Activated CD8-positive, alpha-beta memory T cell treated with anti-CD3 and anti-CD28 coated beads, Interleukin-2, amount 50 U/mL, for 24 hours (primary cell): ENCODE results near the gene TMPRSS12.
"Not testable (repeated sequence)": the region's sequence is repeated elsewhere in the genome, so short reads cannot be mapped to it uniquely, and the experiment has no call there.

Source experiments
- DNase-seq: peaks from one replicate; pipeline ENCODE4 v3.0.0-alpha.2; 2020; ENCODE audit errors: extremely low read depth

TMPRSS12 gene, protein sequence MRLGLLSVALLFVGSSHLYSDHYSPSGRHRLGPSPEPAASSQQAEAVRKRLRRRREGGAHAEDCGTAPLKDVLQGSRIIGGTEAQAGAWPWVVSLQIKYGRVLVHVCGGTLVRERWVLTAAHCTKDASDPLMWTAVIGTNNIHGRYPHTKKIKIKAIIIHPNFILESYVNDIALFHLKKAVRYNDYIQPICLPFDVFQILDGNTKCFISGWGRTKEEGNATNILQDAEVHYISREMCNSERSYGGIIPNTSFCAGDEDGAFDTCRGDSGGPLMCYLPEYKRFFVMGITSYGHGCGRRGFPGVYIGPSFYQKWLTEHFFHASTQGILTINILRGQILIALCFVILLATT

DNA sequence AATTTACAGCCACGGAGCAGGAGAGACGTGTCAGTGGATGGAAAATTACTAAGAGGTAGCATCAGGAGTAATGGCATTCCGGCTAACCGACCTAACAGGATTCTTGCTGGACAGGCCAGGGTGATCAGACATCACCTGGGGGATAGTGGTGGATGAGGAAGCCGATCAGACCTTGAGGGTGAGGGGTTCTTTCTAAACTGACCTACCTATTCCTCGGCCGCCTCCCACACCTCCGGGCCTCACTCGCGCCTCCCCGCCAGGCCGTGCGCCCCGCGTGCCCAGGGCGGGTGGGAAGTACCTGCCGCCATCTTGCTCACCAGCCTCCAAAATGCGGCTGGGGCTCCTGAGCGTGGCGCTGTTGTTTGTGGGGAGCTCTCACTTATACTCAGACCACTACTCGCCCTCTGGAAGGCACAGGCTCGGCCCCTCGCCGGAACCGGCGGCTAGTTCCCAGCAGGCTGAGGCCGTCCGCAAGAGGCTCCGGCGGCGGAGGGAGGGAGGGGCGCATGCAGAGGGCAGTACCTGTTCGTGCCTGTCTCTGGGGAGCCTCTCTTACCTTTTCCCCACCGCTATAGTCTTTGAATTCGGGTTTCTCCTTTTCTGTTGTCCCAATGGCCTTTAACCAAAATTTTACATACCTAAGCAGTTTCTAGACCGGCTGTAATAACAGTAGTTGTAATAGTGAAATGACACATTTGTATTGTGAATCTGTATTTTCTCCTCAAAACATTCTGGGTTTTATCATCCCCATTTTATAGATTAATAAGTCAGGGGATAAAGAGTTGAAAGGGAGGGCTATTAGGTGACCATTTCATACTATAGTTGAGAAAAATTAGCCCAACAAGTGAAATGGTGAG, at the start of gene TMPRSS12:
Gene TMPRSS12, plus strand, starts transcription at position 290 of the 857 bp plus-strand sequence. Its CDS starts 39 bp downstream, at position 329.
- DNase-seq, result no peak

DNA sequence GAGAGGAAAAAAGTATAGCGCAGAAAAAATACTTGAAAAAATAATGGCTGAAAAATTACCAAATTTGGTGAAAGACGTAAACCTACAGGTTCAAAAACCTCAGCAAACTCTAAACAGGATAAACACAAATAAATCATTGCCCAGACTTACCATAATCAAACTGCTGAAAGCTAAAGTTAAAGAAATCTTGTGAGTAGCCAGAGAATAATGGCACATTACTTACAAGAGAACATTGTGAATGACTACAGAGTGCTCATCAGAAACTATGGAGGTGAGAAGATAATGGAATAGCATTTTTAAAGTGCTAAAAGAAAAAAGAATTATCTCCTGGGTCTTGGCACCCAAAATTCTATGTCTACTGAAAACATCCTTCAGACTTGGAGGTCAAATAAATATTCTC, 42.8 kb upstream of the TMPRSS12 start:
- no peak for DNase-seq

DNA sequence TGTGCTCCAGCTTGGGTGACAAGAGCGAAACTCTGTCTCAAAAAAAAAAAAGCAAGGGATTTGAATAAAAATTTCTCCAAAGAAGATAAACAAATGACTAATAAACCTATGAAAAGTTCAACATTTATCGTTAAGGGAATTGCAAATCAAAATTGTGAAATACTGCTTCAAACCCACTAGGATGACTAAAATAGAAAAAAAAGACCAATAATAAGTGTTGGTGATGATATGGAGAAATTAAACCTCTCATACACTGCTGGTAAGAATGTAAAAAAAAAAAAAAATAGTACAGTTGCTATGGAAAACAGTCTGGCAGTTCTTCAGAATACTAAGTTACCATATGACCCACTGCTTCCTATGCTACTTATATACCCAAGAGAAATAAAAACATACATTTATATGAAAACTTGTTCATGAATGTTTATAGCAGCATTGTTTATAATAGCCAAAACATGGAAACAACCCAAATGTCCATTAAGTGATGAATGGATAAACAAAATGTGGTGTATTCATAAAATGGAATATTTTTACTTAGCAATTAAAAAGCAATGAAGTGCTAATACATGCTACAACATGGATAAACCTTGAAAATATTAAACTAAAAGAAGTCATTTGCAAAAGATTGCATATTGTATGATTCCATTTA, 39.4 kb upstream of the TMPRSS12 start:
- no peak for DNase-seq

DNA sequence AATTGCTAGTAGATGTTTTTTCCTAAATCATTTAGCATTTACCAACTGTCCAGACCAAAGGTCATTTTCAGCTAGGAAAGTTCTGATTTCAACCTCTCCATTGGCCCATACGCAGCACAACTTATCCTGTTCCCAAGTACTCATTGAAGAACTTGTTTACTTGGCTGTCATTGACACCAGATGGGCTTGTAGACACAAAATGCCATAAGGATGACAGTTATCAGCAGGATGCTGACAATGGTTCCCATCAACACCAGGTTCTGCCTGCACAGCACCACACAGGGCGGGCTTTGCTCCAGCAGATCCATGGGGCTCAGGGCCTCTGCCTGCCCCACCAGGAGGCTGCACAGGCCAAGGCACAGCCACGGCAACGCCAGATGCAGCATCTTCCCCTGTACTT, 36.5 kb upstream of the TMPRSS12 start:
- DNase-seq, result no peak

DNA sequence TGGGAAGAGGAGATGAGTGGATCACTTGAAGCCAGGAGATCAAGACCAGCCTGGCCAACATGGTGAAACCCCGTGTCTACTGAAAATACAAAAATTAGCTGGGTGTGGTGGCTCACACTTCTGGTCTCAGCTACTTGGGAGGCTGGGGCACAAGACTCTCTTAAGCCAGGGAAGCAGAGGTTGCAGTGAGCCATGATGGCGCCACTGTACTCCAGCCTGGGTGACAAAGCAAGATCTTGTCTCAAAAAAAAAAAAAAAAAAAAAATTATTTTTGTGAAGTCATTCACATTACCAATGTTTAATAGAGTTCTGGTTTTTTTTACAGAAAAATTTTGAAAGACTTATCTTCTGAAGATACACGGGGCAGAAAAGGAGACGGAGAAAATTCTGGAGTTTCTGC, 33.6 kb upstream of the TMPRSS12 start:
- DNase-seq, result not testable (repeated sequence)

DNA sequence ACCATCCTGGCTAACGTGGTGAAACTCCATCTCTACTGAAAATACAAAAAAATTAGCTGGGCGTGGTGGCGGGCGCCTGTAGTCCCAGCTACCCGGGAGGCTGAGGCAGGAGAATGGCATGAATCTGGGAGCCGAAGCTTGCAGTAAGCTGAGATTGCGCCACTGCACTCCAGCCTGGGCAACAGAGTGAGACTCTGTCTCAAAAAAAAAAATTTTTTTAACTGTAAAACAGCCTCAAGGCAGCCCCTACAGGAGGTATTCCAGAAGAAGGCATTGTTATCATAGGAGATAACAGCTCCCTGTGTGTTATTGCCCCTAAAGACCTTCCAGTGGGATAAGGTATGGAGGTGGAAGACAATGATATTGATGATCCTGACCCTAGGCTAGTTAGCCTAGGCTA, 27.8 kb upstream of the TMPRSS12 start:
- DNase-seq, result not testable (repeated sequence)

DNA sequence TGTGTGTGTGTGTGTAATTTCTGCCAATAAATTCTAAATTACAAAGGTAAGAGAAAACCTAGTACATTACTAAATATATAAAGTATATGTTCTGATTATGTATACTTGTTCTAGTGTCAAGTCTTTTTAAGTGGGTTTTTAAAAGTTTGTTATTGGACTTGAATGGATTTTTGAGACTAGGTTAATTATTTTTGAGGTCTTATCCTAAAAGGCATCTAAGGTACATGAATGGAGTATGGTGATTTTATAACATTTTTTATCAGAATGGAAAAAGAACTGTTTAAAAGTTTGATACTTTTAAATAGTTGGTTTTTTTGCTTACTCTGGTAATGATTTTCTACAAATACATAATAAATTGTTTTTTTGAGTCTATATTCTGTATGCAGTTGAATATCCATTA, 22.5 kb upstream of the TMPRSS12 start:
- no peak for DNase-seq

DNA sequence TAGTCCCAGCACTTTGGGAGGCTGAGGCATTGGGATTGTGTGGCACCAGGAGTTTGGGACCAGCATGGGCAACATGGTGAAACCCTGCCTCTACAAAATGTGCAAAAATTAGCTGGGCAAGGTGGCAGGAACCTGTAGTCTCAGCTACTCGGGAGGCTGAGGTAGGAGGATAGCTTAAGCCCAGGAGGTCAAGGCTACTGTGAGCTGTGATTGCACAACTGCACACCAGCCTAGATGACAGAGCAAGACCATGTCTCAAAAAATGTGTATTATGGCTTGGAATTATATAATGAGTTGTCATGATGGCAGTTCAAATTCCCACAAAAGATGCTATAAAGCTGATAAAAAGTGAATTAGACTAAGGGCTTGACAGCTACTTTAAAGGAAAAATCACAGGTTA, 20.6 kb upstream of the TMPRSS12 start:
- no peak for DNase-seq

DNA sequence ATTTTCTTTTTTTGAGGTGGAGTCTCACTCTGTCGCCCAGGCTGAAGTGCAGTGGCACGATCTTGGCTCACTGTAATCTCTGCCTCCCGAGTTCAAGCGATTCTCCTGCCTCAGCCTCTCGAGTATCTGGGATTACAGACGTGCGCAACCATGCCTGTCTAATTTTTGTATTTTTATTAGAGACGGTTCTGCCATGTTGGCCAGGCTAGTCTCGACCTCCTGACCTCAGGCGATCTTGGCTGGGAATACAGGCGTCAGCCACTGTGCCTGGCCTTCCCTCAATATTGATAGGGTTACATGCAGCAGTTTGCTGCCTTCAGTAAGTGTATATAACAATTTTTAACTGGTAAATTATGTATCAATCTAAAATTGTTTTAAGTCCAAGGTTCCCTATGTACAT, 19.0 kb upstream of the TMPRSS12 start:
- DNase-seq, result not testable (repeated sequence)

DNA sequence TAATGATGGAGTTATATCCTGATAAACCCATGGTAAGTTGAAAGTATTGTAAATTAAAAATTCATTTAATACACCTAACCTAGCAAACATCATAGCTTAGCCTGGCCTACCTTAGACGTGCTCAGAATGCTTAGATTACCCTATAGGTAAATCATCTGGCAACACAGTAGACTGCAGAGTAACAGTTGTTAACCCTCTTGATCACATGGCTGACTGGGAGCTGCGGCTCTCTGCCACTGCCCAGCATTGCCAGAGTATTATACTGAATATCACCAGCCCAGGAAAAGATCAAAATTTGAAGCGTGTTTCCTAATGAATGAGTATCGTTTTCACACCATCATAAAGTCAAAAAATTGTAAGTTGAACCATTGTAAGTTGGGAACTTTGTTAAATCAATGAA, 17.8 kb upstream of the TMPRSS12 start:
- DNase-seq, result no peak

DNA sequence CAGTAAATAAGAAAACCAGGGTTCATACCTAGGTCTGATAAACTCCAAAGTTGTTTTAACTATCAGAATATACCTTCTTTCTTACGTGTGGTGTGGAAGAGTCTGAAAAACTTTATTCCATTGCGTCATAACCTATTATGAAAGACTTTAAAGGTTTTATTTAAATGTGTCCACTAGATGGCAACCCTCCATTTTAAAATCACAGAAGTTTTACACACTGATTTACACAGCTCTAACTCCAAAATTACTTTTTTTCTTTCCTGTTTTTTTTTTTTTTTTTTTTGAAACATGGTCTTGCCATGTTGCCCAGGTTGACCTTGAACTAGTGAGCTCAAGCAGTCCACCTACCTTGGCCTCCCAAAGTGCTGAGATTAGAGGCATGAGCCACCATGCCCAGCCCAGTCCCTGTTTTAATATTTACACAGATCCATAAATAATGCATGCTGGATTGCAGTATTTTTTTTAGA, 17.3 kb upstream of the TMPRSS12 start:
- no peak for DNase-seq

DNA sequence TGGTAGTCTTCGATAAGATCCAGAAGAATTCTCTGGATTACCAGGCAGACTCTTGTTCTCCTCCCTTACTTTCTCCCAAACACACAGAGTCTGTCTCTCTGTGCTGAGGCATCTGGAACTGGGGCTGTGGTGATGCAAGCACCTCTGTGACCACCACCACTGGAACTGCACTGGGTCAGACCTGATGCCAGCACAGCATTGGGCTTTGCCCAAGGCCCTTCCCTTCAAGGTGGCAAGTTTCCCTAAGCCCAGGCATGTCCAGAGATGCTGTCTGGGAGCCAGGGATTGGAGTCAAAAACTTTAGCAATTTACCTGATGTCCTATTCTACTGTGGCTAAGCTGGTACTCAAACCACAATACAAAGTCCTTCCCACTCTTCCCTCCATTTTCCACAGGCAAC, 14.6 kb upstream of the TMPRSS12 start:
- no peak for DNase-seq

DNA sequence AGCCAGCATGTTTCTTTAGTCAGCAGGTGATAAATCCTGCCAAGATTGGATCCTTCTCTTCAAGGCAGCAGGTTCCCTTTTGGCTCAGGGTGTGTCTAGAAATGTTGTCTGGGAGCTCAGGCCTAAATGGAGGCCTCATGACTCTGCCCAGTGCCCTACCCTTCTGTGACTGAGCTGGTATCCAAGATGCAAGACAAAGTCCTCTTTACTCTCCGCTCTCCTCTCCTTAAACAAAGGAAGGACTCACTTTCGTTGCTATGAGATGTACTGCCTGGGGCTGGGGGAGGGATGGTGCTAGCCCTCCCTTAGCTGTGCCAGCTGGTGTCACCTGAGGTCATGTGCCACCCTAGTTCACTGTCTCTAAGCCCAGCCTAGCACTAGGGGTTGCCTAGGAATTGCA, 13.8 kb upstream of the TMPRSS12 start:
- no peak for DNase-seq

DNA sequence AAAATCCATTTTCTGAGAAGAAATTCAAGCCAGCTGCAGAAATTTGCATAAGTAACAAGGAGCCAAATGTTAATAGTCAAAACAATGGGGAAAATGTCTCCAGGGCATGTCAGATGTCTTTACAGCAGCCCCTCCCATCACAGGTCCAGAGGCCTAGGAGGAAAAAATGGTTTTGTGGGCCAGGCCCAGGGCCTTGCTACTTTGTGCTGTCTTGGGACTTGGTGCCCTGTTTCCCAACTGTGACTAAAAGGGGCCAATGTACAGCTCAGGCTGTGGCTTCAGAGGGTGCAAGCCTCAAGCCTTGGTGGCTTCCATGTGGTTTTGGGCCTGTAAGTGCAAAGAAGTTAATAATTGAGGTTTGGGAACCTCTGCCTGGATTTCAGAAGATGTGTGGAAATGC, 8.9 kb upstream of the TMPRSS12 start:
- DNase-seq, result not testable (repeated sequence)

DNA sequence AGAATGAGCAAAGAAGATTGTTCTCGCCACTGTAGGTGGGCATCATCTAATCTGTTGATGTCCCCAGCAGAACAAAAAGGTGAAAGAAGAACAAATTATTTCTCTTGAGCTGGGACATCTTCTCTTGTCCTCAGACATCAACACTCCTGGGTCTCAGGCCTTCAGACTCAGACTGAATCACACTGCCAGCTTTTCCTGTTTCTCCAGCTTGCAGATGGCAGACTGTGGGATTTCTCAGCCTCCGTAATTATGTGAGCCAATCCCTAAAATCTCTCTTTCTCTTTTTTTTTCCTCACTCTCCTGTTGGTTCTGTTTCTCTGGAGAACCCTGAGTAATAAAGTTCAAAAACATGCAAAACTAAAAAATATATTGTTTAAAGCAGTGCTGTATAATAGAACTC, 3.7 kb upstream of the TMPRSS12 start:
- DNase-seq, result no peak

DNA sequence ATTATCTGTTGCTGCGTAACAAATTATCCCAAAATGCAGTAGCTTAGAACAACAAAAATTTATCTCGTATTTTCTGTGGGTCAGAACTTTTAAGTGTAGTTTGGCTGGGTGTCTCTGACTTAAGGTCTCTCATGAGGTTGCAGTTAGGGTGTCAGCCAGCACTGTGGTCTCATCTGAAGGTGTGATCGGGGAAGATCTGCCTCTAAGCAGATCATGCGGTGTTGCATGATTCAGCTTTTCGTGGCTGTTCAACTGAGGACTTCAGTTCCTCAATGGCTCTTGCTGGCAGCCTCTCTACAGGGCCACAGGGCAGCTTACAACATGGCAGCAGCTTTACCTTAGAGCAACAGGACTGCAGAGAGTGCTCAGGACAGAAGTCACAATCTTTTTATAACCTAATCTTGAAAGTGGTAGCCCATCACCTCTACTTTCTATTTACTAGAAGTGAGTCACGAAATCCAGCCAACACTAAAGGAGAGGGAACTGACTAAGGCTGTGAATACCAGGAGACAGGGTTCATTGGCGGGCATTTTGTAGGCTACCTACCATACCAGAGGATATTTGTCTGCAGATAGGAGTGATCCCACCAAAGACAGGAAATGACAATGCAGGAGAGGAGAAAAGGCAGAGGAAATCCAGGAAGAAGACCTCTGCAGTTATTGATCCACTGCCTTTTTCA, 1.8 kb upstream of the TMPRSS12 start:
- no peak for DNase-seq

DNA sequence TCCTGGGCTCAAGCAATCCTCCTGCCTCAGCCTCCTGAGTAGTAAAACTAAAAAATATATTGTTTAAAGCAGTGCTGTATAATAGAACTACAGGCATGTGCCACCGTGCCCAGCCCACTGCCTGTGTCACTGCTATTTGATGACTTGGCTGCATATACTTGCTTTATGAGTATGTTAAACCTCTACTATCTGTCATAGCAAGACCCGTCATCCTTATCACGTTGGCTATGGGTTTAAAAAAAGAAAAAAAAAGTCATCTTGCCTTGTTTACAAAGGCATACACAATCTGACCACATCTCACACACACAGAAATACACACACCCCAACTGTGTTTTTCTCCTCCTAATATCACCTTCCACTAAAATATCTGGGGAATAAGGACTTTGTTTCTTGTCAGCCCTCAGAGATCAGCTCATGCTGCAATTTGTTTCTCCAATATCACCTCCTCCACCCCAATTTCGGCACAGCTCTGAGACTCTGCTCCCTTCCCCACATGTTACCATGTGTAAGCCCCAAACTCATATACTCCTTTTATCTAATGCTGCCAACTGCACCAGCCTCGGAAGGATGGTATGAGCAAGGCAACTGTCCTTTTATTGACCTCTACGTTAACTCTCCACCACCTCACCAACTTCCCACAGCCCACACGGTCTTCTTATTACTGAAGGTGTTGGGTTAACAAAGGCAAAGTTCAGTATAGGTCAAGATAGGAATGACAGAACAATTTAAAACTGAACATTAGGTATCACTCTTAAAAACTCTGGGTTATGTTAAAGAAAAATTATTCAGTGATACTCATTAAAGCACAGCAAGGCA, 802 bp upstream of the TMPRSS12 start:
- DNase-seq, result no peak

DNA sequence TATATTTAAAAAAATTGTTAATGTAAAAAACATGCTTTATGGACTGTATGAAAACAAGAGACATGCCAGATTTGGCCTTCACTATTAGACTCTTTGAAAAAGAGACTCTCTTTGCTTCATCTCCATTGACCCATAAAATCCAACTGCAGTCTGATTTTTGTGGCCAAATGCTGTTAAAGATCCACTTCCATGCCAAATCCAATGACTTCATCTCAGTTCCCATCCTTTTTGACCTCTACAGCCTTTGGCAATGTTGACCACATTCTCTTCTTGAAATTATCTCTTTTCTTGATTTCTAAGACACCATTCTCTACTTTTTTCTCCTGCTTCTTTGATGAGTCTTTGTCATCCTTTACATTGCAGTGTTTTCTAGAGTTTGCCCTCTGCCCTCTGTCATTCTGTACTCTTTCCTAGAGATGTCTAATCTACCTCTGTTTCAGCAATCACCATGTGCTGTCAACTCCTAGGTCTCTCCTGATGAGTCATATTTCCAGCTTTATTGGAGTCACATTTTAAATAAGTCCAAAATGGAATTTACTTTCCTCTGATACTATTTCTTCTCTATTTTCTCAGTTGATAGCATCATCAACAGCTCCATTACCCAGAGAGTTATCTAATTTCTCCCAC, 2.4 kb downstream of the TMPRSS12 start:
- no peak for DNase-seq

DNA sequence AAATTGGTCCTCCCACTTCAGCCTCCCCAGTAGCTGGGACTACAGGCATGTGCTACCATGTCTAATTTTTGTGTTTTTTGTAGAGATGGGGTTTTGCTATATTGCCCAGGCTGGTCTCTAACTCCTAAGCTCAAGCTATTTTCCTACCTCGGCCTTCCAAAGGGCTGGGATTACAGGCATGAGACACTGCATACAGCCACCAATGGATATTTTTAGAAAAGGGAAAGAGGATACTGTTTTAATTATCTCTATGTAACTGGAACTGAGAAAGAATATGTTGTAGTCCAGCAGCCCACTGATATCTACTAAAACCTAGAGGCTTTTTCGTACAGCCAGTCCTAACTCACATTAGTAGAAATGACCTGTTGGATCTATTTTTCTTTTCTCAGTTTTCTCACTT, 6.2 kb downstream of the TMPRSS12 start:
- no peak for DNase-seq

DNA sequence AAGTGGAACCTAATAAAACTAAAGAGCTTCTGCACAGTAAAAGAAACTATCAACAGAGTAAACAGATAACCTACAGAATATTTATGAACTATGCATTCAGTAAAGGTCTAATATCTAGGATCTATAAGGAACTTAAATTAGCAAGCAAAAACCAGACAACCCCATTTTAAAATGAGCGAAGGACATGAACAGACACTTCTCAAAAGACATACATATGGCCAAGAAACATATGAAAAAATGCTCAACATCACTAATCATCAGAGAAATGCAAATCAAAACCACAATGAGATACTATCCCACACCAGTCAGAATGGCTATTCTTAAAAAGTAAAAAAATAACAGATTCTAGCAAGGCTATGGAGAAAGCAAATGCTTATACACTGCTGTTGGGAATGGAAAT, 12.5 kb downstream of the TMPRSS12 start:
- DNase-seq, result not testable (repeated sequence)

DNA sequence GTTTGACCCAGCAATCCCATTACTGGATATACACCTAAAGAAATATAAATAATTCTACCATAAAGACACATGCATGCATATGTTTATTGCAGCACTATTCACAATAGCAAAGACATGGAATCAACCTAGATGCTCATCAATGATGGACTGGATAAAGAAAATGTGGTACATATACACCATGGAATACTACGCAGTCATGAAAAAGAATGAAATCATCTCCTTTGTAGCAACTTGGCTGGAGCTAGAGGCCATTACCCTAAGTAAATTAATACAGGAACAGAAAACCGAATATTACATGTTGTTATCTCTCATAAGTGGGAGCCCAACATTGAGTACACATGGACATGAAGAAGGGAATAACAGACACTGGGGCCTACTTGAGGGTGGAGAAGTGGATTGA, 13.0 kb downstream of the TMPRSS12 start:
- DNase-seq, result not testable (repeated sequence)
